Measurements from ENCODE around the gene VIPR2. TPM values are rescaled to one million over a fixed set of nuclear protein-coding genes. Genes with fewer than 3 reads are reported as not detected.
A peak's percentile ranks its signal among the peaks of the same experiment; 100 is the strongest.

The VIPR2 gene
- total RNA-seq, 1 donor from 2014 or later = 0.92 TPM

DNA sequence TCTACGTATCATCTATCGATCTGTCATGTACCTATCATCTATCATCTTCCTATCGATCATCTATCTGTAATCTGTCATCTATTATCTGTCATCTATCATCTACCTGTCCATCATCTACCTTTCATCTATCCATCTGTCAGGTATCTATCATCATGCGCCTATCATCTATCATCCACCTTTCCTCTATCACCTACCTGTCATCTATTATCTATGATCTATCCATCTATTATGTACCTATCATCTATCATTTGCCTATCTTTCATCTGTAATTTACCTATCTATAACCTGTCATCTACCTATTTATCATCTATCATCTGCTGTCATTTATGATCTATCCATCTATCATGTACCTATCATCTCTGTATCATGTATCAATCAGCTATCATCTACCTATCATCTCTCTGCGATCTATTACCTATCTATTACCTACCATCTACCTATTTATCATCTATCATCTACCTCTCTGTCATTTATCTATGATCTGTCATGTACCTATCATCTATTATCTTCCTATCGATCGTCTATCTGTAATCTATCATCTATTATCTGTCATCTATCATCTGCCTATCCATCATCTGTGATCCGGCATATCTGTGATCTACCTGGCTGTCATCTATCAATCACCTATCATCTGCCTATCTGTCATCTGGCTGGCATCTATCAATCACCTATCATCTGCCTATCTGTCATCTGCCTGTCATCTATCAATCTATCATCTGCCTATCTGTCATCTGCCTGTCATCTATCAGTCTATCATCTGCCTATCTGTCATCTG, 1.6 kb upstream of the VIPR2 start:
- no peak overlapping the region for H3K4me3 Mint-ChIP-seq
- no peak overlapping the region for H3K4me2 ChIP-seq
- H3K9me3 Mint-ChIP-seq = no peaks in the 10 kb centered on the region
- no peaks in the 10 kb centered on the region for H3K79me2 ChIP-seq (ENCODE audit: low read depth)
- no peak overlapping the region for H2AFZ ChIP-seq (replicated peaks)
- no peak overlapping the region for H3K4me3 ChIP-seq
- no peak overlapping the region for H3K9ac ChIP-seq
- H3K27me3 Mint-ChIP-seq (ENCODE audit: insufficient read depth, low read depth) = peaks cover 36% of the 10 kb centered on the region
- DNase-seq (ENCODE audit: low spot score) = no peak
- H3K27ac ChIP-seq = no peak overlapping the region
- H3K4me1 Mint-ChIP-seq = peaks cover 21% of the 10 kb centered on the region
- peaks cover 10% of the 10 kb centered on the region for H4K20me1 ChIP-seq (ENCODE audit: low read depth)
- peaks cover 30% of the 10 kb centered on the region for H3K4me1 ChIP-seq
- no peak for TF ChIP-seq EZH2 (IDR thresholded peaks at IDR 0.05)
- TF ChIP-seq, protein P1, sequence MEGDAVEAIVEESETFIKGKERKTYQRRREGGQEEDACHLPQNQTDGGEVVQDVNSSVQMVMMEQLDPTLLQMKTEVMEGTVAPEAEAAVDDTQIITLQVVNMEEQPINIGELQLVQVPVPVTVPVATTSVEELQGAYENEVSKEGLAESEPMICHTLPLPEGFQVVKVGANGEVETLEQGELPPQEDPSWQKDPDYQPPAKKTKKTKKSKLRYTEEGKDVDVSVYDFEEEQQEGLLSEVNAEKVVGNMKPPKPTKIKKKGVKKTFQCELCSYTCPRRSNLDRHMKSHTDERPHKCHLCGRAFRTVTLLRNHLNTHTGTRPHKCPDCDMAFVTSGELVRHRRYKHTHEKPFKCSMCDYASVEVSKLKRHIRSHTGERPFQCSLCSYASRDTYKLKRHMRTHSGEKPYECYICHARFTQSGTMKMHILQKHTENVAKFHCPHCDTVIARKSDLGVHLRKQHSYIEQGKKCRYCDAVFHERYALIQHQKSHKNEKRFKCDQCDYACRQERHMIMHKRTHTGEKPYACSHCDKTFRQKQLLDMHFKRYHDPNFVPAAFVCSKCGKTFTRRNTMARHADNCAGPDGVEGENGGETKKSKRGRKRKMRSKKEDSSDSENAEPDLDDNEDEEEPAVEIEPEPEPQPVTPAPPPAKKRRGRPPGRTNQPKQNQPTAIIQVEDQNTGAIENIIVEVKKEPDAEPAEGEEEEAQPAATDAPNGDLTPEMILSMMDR (IDR thresholded peaks at IDR 0.05) = no peak
- TF ChIP-seq EZH2phosphoT487 (IDR thresholded peaks at IDR 0.05) = no peak
- peaks cover 64% of the 10 kb centered on the region for H3K27me3 ChIP-seq
- no peaks in the 10 kb centered on the region for H3K36me3 ChIP-seq
- H3K9me3 ChIP-seq (ENCODE audit: low read depth) = no peaks in the 10 kb centered on the region
- no peak overlapping the region for H3K27ac Mint-ChIP-seq
- peaks cover 22% of the 10 kb centered on the region for H3F3A ChIP-seq (ENCODE audit: low read depth)
- no peaks in the 10 kb centered on the region for H3K36me3 Mint-ChIP-seq

DNA sequence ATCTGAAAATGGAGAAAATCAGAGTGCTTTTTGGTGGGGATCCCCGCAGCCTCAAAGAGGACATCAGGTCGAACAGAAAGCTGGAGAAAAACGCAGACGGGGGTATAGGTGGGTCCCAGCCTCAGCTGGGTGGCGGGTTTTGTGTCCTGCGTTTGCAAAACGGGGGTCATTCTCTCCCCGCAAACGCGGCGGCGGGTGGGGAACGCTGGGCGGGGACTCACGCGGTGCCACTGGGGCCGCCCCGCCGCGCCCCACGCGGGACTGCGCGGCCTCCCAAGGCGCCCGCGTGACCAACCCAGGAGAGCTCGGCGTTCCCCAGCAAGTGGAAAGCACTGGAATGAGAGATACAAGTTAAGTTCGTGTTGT, 806 bp upstream of the VIPR2 start:
- no peak overlapping the region for H3K9ac ChIP-seq
- H3K9me3 Mint-ChIP-seq = no peaks in the 10 kb centered on the region
- no peak for DNase-seq (ENCODE audit: low spot score)
- H3K4me2 ChIP-seq = peak overlapping the region; percentile 85
- H3K36me3 Mint-ChIP-seq = no peaks in the 10 kb centered on the region
- peak overlapping the region; percentile 96 for H2AFZ ChIP-seq (replicated peaks)
- no peak overlapping the region for H3K27ac Mint-ChIP-seq
- peaks cover 28% of the 10 kb centered on the region for H3F3A ChIP-seq (ENCODE audit: low read depth)
- H3K27me3 Mint-ChIP-seq (ENCODE audit: insufficient read depth, low read depth) = peaks cover 36% of the 10 kb centered on the region
- TF ChIP-seq EZH2 (IDR thresholded peaks at IDR 0.05) = peak; percentile 80
- TF ChIP-seq, protein P1 (IDR thresholded peaks at IDR 0.05) = no peak
- peak; percentile 69 for TF ChIP-seq EZH2phosphoT487 (IDR thresholded peaks at IDR 0.05)
- no peaks in the 10 kb centered on the region for H3K36me3 ChIP-seq
- no peaks in the 10 kb centered on the region for H3K79me2 ChIP-seq (ENCODE audit: low read depth)
- H3K4me3 ChIP-seq = peak overlapping the region; percentile 81
- peaks cover 64% of the 10 kb centered on the region for H3K27me3 ChIP-seq
- H3K4me1 Mint-ChIP-seq = peaks cover 29% of the 10 kb centered on the region
- no peaks in the 10 kb centered on the region for H3K9me3 ChIP-seq (ENCODE audit: low read depth)
- H3K27ac ChIP-seq = no peak overlapping the region
- H3K4me3 Mint-ChIP-seq = peak overlapping the region; percentile 78
- H4K20me1 ChIP-seq (ENCODE audit: low read depth) = peaks cover 10% of the 10 kb centered on the region
- H3K4me1 ChIP-seq = peaks cover 38% of the 10 kb centered on the region

DNA sequence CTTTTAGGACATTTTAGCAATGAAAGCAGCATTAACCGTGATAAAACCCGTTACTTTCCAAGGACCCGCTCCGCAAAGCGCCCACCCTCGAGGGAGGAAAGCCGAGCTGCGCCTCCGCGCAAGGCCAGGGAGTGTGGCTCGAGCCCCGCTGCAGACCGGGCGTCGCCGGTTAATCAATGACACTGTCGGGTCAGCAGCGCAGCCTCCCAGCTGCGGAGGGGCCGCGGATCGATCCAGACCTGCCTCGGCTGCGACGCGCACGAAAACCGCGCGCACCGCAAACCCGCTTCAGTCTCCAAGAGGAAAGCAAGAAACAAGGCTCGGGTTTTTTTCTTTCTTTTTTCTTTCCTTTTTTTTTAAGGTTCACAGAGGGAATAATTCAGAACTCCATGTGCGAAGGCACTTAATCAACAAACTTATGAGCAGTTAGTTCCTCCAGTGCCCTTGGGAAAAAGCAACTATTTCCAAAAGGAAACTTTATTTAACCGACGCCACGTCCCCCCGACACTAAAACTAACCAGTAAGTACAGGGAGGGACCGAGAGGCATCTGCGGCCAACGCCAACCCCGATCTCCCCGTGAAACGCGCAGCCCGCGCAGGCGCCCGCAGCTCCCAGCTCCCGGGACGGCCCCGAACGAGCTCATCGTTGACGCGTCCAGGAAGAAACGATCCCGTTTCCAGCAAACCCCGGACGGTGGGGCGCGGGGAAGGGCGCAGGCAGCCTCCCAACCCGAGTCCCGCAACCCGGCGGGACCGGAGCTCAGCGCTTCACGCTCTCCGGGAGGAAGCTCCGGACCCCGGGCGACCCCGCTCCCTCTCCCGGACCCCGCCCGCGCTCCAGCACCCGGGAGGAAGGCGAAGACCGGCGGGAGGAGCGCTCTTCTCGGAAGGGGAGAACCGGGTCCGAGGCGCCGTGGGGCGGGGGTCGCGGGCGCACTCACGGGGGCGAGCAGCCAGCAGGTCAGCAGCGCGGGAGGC, 598 bp downstream of the VIPR2 start:
- H3K4me1 Mint-ChIP-seq = peaks cover 34% of the 10 kb centered on the region
- peaks cover 29% of the 10 kb centered on the region for H3F3A ChIP-seq (ENCODE audit: low read depth)
- peak; percentile 94 for TF ChIP-seq EZH2 (IDR thresholded peaks at IDR 0.05)
- TF ChIP-seq, protein P1 (IDR thresholded peaks at IDR 0.05) = no peak
- peak; percentile 93 for TF ChIP-seq EZH2phosphoT487 (IDR thresholded peaks at IDR 0.05)
- H3K4me3 Mint-ChIP-seq = peak overlapping the region; percentile 87
- peaks cover 42% of the 10 kb centered on the region for H3K4me1 ChIP-seq
- H4K20me1 ChIP-seq (ENCODE audit: low read depth) = peaks cover 10% of the 10 kb centered on the region
- H2AFZ ChIP-seq (replicated peaks) = peak overlapping the region; percentile 96
- no peaks in the 10 kb centered on the region for H3K36me3 Mint-ChIP-seq
- H3K27me3 ChIP-seq = peaks cover 64% of the 10 kb centered on the region
- H3K4me3 ChIP-seq = peak overlapping the region; percentile 81
- peaks cover 34% of the 10 kb centered on the region for H3K27me3 Mint-ChIP-seq (ENCODE audit: insufficient read depth, low read depth)
- no peaks in the 10 kb centered on the region for H3K36me3 ChIP-seq
- H3K27ac Mint-ChIP-seq = no peak overlapping the region
- DNase-seq (ENCODE audit: low spot score) = peak; percentile 80
- no peak overlapping the region for H3K9ac ChIP-seq
- H3K79me2 ChIP-seq (ENCODE audit: low read depth) = no peaks in the 10 kb centered on the region
- H3K27ac ChIP-seq = no peak overlapping the region
- peak overlapping the region; percentile 85 for H3K4me2 ChIP-seq
- H3K9me3 ChIP-seq (ENCODE audit: low read depth) = no peaks in the 10 kb centered on the region
- peaks cover 9% of the 10 kb centered on the region for H3K9me3 Mint-ChIP-seq
